Measurements from ENCODE around the gene CDC42BPB.
"Not testable (repeated sequence)": the region's sequence is repeated elsewhere in the genome, so short reads cannot be mapped to it uniquely, and the experiment has no call there.

The CDC42BPB gene

DNA sequence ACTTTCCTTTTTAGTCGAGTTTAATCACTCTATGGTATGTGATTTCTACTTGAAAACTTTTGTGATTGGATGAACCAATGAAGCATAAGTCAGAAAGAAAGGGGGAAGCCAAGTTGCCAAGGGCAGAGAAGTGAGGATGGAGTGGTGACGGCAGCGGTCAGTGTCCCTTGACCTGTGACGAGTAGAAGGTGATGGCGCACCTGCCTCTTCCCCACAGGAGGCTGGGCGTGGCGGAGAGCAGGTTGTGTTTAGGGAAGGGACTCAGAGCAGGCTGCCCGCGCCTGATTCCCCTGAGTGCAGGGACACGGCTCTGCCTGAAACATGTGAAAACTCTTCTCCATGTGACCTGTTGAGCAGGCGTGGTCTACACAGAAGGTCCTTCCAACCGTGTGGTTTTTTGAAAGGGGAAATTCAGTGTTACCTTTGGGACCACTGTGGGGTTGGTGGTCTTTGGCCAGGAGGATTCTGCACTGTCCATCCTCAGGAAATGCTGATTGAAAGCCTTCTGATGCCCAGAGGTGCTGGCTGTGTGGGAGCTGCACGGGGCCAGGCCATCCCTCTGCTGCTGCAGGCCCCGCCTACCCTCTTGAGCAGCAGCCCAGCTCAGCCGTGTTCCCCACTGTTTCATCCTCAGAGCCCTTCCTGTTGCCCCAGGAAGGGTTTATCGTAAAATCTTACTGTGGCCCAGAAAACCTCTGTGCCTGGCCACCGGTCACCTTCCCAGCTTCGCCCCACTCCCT lies 158.4 kb downstream of the CDC42BPB start:
- in situ Hi-C loops (cut with MboI; ENCODE audit: low sequenced_read_pairs, unreplicated experiment), result no loop called here

DNA sequence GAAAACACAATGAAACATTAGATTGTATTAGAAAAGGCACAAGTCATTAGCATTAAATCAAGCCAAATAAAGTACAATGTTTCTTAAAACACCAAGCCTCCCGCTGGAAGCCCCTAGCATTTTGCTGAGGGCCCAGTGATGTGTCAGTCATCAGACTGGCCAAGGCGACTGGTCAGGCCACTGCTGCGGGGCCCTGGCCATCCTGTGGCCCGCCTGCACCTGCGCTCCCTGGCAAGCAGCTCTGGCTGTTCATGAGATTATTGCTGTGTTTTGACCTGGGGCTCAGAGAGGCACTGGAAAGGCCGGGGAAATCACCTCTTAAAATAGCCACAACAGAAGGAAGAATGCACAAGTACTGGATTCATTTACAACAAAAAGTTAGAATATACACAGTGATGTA lies 159.1 kb downstream of the CDC42BPB start:
- TF ChIP-seq, protein P1, sequence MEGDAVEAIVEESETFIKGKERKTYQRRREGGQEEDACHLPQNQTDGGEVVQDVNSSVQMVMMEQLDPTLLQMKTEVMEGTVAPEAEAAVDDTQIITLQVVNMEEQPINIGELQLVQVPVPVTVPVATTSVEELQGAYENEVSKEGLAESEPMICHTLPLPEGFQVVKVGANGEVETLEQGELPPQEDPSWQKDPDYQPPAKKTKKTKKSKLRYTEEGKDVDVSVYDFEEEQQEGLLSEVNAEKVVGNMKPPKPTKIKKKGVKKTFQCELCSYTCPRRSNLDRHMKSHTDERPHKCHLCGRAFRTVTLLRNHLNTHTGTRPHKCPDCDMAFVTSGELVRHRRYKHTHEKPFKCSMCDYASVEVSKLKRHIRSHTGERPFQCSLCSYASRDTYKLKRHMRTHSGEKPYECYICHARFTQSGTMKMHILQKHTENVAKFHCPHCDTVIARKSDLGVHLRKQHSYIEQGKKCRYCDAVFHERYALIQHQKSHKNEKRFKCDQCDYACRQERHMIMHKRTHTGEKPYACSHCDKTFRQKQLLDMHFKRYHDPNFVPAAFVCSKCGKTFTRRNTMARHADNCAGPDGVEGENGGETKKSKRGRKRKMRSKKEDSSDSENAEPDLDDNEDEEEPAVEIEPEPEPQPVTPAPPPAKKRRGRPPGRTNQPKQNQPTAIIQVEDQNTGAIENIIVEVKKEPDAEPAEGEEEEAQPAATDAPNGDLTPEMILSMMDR (IDR thresholded peaks at IDR 0.05; ENCODE audit: borderline replicate concordance, control extremely low read depth, extremely low read depth, insufficient read depth, missing control alignments), result no peak
- no peak for DNase-seq (ENCODE audit: low spot score)
- in situ Hi-C loops (cut with MboI; ENCODE audit: low sequenced_read_pairs, unreplicated experiment), result no loop called here

More for the DNA sequence above, 158.4 kb downstream of the CDC42BPB start:
- TF ChIP-seq, protein P1 (IDR thresholded peaks at IDR 0.05; ENCODE audit: borderline replicate concordance, control extremely low read depth, extremely low read depth, insufficient read depth, missing control alignments), result no peak
- DNase-seq (ENCODE audit: low spot score), result peak; percentile 64

DNA sequence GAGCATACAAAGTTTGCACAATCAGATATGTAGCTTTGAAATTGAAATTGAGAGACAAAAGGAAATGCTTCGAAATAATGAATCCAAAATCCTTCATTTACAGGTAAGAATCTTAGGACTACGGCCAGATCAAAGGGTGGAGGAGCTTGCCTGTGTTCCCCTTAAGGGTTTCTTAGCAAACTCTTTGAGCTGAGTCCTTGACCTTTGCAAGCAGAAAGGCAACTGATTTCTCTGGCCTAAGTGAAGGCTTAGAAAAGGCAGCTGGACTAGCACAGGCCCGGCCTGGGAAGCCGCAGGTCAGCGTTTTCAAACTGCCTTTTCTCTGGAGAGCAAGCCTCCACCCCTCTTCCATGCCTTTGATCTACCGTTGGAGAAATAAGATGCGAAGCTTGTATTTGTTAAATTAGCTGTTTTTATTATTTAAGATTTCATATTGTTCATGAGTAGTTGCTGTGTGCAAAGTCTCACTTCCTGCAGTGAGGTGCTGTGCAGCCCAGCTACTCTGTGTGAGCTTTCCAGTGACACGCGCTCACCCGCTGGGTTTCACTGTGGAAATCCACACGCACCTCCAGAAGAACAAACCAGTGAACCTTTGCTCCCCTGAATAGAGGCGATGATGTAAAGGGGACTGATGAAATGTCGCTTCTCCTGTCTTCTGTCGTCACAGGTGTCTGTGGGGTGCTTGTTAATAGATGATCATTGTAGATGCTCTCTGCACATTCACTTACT lies 159.9 kb downstream of the CDC42BPB start:
- no peak for DNase-seq (ENCODE audit: low spot score)
- TF ChIP-seq, protein P1 (IDR thresholded peaks at IDR 0.05; ENCODE audit: borderline replicate concordance, control extremely low read depth, extremely low read depth, insufficient read depth, missing control alignments), result no peak
- in situ Hi-C loops (cut with MboI; ENCODE audit: low sequenced_read_pairs, unreplicated experiment), result no loop called here

DNA sequence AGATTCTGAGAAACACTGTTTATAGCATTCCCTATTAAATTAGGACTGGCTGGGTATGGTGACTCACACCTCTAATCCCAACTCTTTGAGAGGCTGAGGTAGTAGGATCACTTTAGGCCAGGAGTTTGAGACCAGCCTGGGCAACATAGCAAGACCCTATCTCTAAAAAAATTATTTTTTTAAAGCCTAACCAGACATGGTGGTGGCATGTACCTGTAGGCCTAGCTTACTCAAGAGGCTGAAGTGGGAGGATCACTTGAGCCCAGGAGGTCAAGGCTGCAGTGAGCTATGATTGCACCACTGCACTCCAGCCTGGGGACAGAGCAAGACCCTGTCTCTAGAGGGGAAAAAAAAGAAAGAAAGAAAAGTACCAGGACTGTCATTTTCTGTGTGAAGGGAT lies 160.6 kb downstream of the CDC42BPB start:
- in situ Hi-C loops (cut with MboI; ENCODE audit: low sequenced_read_pairs, unreplicated experiment); DNase-seq (ENCODE audit: low spot score): not testable (repeated sequence)

DNA sequence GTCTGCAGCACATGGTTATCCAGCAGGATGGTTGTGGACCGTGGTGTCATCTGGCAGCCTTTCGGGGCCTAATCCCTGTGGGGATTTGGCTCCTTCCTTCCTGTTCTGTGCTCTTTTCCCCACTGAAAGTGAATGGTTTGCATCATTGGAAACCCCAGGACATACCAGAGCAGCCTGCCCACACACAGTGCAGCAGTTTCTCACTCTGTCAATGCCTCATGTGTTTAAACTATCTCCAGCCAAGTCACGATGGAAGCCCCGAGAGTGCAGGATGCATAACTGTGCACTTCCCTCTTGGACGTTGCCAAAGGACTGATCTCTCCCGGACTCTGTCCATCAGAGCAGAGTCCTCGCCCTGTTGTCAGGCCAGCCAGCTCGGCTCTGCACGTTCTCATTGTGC lies 163.9 kb downstream of the CDC42BPB start:
- TF ChIP-seq, protein P1 (IDR thresholded peaks at IDR 0.05; ENCODE audit: borderline replicate concordance, control extremely low read depth, extremely low read depth, insufficient read depth, missing control alignments), result no peak
- peak; percentile 39 for DNase-seq (ENCODE audit: low spot score)
- in situ Hi-C loops (cut with MboI; ENCODE audit: low sequenced_read_pairs, unreplicated experiment), result no loop called here

DNA sequence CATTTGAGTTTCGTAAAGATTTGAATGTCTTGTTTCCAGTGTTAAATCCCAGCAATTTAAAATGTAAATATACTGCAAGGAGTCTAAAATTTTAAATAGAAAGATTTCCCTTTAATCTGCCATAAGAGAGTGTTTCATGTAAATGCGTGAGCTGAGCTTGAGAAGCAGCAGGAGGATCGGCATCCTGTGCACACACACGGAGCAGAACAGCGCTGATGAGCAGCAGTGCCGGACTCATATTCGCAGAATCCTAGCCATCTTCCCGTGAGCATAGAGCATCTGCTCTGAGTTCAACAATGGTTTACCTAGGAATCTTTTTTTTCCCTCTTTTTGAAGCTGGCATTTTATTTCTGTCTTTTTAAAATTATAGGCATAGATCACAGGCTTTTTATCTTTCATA lies 164.7 kb downstream of the CDC42BPB start:
- no peak for DNase-seq (ENCODE audit: low spot score)
- in situ Hi-C loops (cut with MboI; ENCODE audit: low sequenced_read_pairs, unreplicated experiment), result no loop called here
- TF ChIP-seq, protein P1 (IDR thresholded peaks at IDR 0.05; ENCODE audit: borderline replicate concordance, control extremely low read depth, extremely low read depth, insufficient read depth, missing control alignments), result no peak

DNA sequence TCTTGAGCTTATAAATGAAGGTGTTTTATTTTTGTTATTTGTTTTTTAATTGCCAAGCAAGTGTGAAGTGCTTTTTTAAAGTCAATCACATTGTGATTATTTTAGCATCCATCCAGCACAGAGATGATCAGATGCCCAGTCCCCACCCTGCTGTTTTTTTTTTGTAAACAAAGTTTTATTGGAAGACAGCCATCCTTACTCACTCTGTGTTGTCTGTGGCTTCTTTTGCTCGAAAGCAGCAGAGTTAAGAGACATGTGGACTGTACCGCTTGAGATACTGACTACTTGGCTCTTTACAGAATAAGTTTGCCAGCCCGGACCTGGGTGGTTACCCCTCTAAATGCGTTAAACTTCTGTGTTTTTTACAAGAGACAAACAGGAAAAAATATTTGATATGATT lies 165.8 kb downstream of the CDC42BPB start:
- in situ Hi-C loops (cut with MboI; ENCODE audit: low sequenced_read_pairs, unreplicated experiment), result no loop called here
- DNase-seq (ENCODE audit: low spot score), result no peak
- TF ChIP-seq, protein P1 (IDR thresholded peaks at IDR 0.05; ENCODE audit: borderline replicate concordance, control extremely low read depth, extremely low read depth, insufficient read depth, missing control alignments), result no peak

Data from GM13976 (cell line).